ENCODE results near the gene CARD14. TPM values are rescaled to one million over a fixed set of nuclear protein-coding genes. Genes with fewer than 3 reads are reported as not detected.

Gene CARD14
- total RNA-seq, 1 donor from 2014 or later = 0.60 TPM

GRCh38 chr17:80248894-80249710 is 79.3 kb downstream of the CARD14 start:
- no peaks in the 10 kb centered on the region for H4K20me1 ChIP-seq (ENCODE audit: low read depth)
- no peak overlapping the region for H3K9ac ChIP-seq
- H3K4me1 ChIP-seq = no peaks in the 10 kb centered on the region
- no peak overlapping the region for H3K4me3 ChIP-seq
- no peaks in the 10 kb centered on the region for H3F3A ChIP-seq (ENCODE audit: low read depth)
- H3K4me3 Mint-ChIP-seq = no peak overlapping the region
- peaks cover 9% of the 10 kb centered on the region for H3K36me3 Mint-ChIP-seq
- H3K27me3 Mint-ChIP-seq (ENCODE audit: insufficient read depth, low read depth) = peaks cover 2% of the 10 kb centered on the region
- no peak overlapping the region for H3K4me2 ChIP-seq
- H3K79me2 ChIP-seq (ENCODE audit: low read depth) = no peaks in the 10 kb centered on the region
- H3K27me3 ChIP-seq = no peaks in the 10 kb centered on the region
- H3K27ac ChIP-seq = no peak overlapping the region
- H3K9me3 Mint-ChIP-seq = no peaks in the 10 kb centered on the region
- no peaks in the 10 kb centered on the region for H3K9me3 ChIP-seq (ENCODE audit: low read depth)
- no peaks in the 10 kb centered on the region for H3K4me1 Mint-ChIP-seq
- TF ChIP-seq, protein P1, sequence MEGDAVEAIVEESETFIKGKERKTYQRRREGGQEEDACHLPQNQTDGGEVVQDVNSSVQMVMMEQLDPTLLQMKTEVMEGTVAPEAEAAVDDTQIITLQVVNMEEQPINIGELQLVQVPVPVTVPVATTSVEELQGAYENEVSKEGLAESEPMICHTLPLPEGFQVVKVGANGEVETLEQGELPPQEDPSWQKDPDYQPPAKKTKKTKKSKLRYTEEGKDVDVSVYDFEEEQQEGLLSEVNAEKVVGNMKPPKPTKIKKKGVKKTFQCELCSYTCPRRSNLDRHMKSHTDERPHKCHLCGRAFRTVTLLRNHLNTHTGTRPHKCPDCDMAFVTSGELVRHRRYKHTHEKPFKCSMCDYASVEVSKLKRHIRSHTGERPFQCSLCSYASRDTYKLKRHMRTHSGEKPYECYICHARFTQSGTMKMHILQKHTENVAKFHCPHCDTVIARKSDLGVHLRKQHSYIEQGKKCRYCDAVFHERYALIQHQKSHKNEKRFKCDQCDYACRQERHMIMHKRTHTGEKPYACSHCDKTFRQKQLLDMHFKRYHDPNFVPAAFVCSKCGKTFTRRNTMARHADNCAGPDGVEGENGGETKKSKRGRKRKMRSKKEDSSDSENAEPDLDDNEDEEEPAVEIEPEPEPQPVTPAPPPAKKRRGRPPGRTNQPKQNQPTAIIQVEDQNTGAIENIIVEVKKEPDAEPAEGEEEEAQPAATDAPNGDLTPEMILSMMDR (IDR thresholded peaks at IDR 0.05) = no peak
- TF ChIP-seq EZH2phosphoT487 (IDR thresholded peaks at IDR 0.05) (no peak), EZH2 (IDR thresholded peaks at IDR 0.05) (no peak)
- H3K36me3 ChIP-seq = no peaks in the 10 kb centered on the region
- DNase-seq (ENCODE audit: low spot score) = no peak
- H3K27ac Mint-ChIP-seq = no peak overlapping the region
- H2AFZ ChIP-seq (replicated peaks) = no peak overlapping the region

DNA sequence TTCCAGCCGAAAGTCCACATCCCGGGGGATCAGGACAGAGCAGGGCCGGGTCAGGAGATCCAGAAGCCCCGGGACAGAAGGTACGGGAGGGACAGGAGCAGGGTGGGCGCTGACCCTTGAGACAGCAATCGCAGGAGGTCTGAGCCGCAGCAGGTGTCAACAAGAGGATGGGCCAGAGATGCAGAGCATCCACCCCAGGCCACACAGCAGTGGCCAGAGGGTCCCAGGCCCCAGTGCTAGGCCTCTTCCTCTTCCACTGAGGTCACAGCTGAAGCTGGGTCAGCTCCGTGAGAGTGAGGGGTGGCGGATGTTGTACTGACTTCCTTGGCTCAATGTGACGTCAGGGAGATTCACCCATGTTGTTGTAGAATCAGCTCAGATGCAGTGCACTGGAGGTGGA is 82.1 kb downstream of the CARD14 start:
- no peak for DNase-seq (ENCODE audit: low spot score)
- H3K4me3 ChIP-seq = no peak overlapping the region
- Mint-ChIP-seq H3K27ac (no peak overlapping the region), H3K27me3 (ENCODE audit: insufficient read depth, low read depth) (no peaks in the 10 kb centered on the region), H3K4me3 (no peak overlapping the region), H3K4me1 (peaks cover 2% of the 10 kb centered on the region), H3K36me3 (peaks cover 3% of the 10 kb centered on the region), H3K9me3 (no peaks in the 10 kb centered on the region)
- H3K79me2 ChIP-seq (ENCODE audit: low read depth) = no peaks in the 10 kb centered on the region
- H3K4me1 ChIP-seq = no peaks in the 10 kb centered on the region
- H2AFZ ChIP-seq (replicated peaks) = no peak overlapping the region
- no peaks in the 10 kb centered on the region for H3F3A ChIP-seq (ENCODE audit: low read depth)
- H3K36me3 ChIP-seq = no peaks in the 10 kb centered on the region
- H3K9ac ChIP-seq = no peak overlapping the region
- TF ChIP-seq EZH2 (IDR thresholded peaks at IDR 0.05) = no peak
- TF ChIP-seq, protein P1 (IDR thresholded peaks at IDR 0.05) = no peak
- TF ChIP-seq EZH2phosphoT487 (IDR thresholded peaks at IDR 0.05) = no peak
- H3K27me3 ChIP-seq = no peaks in the 10 kb centered on the region
- H3K9me3 ChIP-seq (ENCODE audit: low read depth) = no peaks in the 10 kb centered on the region
- H3K4me2 ChIP-seq = no peak overlapping the region
- no peak overlapping the region for H3K27ac ChIP-seq
- H4K20me1 ChIP-seq (ENCODE audit: low read depth) = no peaks in the 10 kb centered on the region

- TF ChIP-seq EZH2phosphoT487 (IDR thresholded peaks at IDR 0.05) = no peak
- TF ChIP-seq, protein P1 (IDR thresholded peaks at IDR 0.05) = peak; percentile 60
- Histone ChIP-seq H3K27ac (no peak overlapping the region), H3K36me3 (no peaks in the 10 kb centered on the region), H3K9me3 (ENCODE audit: low read depth) (no peaks in the 10 kb centered on the region), H3K9ac (no peak overlapping the region), H3K4me1 (no peaks in the 10 kb centered on the region), H2AFZ (replicated peaks) (no peak overlapping the region), H3K4me2 (no peak overlapping the region), H3F3A (ENCODE audit: low read depth) (peaks cover 7% of the 10 kb centered on the region), H3K27me3 (no peaks in the 10 kb centered on the region), H3K79me2 (ENCODE audit: low read depth) (no peaks in the 10 kb centered on the region), H3K4me3 (no peak overlapping the region), H4K20me1 (ENCODE audit: low read depth) (no peaks in the 10 kb centered on the region)
- no peaks in the 10 kb centered on the region for H3K27me3 Mint-ChIP-seq (ENCODE audit: insufficient read depth, low read depth)
- peaks cover 3% of the 10 kb centered on the region for H3K36me3 Mint-ChIP-seq
- H3K4me1 Mint-ChIP-seq = peaks cover 5% of the 10 kb centered on the region
- H3K9me3 Mint-ChIP-seq = no peaks in the 10 kb centered on the region
- DNase-seq (ENCODE audit: low spot score) = peak; percentile 70
- no peak overlapping the region for H3K4me3 Mint-ChIP-seq
- H3K27ac Mint-ChIP-seq = no peak overlapping the region
Observed at GRCh38 chr17:80252871-80253270, 83.0 kb downstream of the CARD14 start.
